ENCODE measurements around the gene CD82.

DNA sequence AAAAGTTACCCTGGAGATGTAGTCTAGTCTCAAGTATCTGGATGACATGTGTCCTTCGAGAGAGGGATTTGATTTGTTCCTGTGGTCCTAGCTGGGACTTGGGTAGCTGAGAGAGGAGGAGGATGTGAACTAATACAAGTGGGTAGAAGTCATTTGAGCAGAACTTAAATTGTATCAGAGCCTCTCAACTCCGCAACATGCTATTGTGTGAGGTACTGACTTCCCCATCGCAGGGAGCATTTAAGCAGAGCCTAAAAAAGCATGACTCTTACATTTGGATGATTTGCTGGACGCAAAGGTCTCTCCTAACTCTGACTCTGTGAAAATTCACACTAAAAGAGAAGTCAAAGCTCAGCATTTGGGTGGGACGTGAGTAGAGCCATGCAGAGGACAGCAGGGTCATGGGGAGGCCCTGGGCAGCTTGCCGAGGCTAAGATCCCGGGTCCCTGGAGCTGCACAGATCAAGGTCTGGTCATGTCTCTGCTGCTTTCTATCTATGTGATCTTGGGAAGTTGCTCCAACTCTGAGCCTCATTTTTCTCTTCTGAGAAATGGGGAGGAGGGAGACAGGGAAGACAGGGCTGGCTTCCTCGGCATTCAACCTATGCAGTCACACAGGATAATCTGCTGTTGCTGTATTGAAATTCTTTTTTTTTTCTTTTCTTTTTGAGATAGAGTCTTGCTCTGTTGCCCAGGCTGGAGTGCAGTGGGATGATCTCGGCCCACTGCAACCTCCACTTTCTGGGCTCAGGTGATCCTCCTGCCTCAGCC is 44.9 kb downstream of the CD82 start:
- no peak for TF ChIP-seq POLR2AphosphoS5 (IDR thresholded peaks at IDR 0.05; ENCODE audit: borderline replicate concordance, low read depth, low read length)
- no peak for TF ChIP-seq EZH2 (IDR thresholded peaks at IDR 0.05)

Data from SK-N-MC (cell line).